HG02610 (cell line): ENCODE results near the gene IFNL2.
"Not testable (repeated sequence)": the region's sequence is repeated elsewhere in the genome, so short reads cannot be mapped to it uniquely, and the experiment has no call there.

ENCODE experiments used
- ATAC-seq: cut with Tn5 transposase; IDR thresholded peaks from one replicate; pipeline ENCODE4 v1.9.1; 2021; ENCODE audit warnings: mild to moderate bottlenecking, moderate library complexity; ENCODE audit not compliant: unreplicated experiment

IFNL2 gene

GRCh38 chr19:39296055-39296645 is 28.0 kb downstream of the IFNL2 start, which contains the start of gene IFNL1:
Gene IFNL1 (plus strand): TSS chr19:39296407. CDS start chr19:39296422, 15 bp downstream.
- ATAC-seq: no peak

GRCh38 chr19:39296906-39297305 is 28.7 kb downstream of the IFNL2 start:
- ATAC-seq: no peak

- ATAC-seq: no peak
These were observed 29.9 kb downstream of the IFNL2 start for GRCh38 chr19:39297931-39298634.

- no peak for ATAC-seq
These were observed 31.2 kb downstream of the IFNL2 start for GRCh38 chr19:39299404-39299803.

GRCh38 chr19:39299832-39300231 is 31.6 kb downstream of the IFNL2 start:
- no peak for ATAC-seq

GRCh38 chr19:39301021-39301420 is 32.8 kb downstream of the IFNL2 start:
- no peak for ATAC-seq

GRCh38 chr19:39301562-39301961 is 33.4 kb downstream of the IFNL2 start:
- no peak for ATAC-seq

GRCh38 chr19:39303373-39304184 is 35.4 kb downstream of the IFNL2 start:
- no peak for ATAC-seq

- ATAC-seq: no peak
These were observed 36.0 kb downstream of the IFNL2 start for GRCh38 chr19:39304185-39304513.

- no peak for ATAC-seq
These were observed 36.7 kb downstream of the IFNL2 start for GRCh38 chr19:39304701-39305571.

GRCh38 chr19:39306075-39306474 is 37.9 kb downstream of the IFNL2 start:
- no peak for ATAC-seq

GRCh38 chr19:39307046-39307821 is 39.0 kb downstream of the IFNL2 start:
- no peak for ATAC-seq

- no peak for ATAC-seq
These were observed 39.8 kb downstream of the IFNL2 start for GRCh38 chr19:39307822-39308530.

GRCh38 chr19:39308531-39309304 is 40.5 kb downstream of the IFNL2 start:
- ATAC-seq: no peak

- ATAC-seq: not testable (repeated sequence)
These were observed 41.1 kb downstream of the IFNL2 start for GRCh38 chr19:39309305-39309670.

- no peak for ATAC-seq
These were observed 42.5 kb downstream of the IFNL2 start for GRCh38 chr19:39310558-39311311.

GRCh38 chr19:39314016-39314728 is 46.0 kb downstream of the IFNL2 start:
- ATAC-seq: no peak

- no peak for ATAC-seq
These were observed 47.7 kb downstream of the IFNL2 start for GRCh38 chr19:39315933-39316332.
